Activated T-helper 1 cell treated with Interleukin-2 at 50 U/mL for 16 hours (primary cell): ENCODE data around the gene MYH2.
"Not testable (repeated sequence)": the region's sequence is repeated elsewhere in the genome, so short reads cannot be mapped to it uniquely, and the experiment has no call there.

ENCODE experiments used
- DNase-seq: peaks from one replicate; pipeline ENCODE4 v3.0.0-alpha.2; 2020; ENCODE audit warnings: low read depth

The MYH2 gene

DNA sequence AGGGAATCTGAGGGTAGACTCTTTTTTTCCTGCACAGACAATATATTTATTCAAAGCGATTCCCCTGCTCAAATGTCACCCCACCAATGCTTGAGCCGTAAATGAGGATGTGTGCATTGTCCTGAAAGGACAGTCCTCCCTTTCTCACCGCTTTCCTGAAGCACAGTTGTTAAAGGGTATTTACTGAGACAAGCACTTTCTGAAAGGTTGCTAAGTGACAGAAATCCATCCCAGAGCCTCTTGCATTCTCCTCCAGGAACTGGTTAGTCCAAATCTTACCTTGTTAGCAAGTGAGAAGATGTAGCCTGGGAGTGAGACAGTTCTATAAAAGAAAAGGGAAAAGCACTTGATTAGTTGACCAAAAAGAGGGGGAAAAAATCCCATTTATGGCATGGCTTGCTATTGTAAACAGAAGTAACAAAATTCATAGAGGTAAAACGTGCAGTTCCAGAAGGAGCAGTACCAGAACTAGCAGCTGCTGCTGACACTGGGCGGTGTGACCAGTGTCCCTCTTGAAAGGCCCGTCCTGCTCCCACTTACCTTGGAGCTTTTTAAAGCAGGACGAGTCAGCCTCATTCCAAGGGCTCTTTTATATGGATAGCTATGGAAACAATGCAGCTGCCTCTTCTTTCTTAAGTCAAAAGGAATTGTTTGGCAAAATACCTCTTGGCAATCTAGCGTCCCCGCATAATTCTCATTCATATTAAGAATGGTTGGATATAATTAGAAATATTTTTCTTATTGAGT lies at the start of gene MYH2:
MYH2 (minus strand) TSS at position 563 of the 747 bp plus-strand sequence. CDS start 1,738 bp downstream, outside the sequence.
- no peak for DNase-seq

GRCh38 chr17:10598621-10599020 lies 49.2 kb upstream of the MYH2 start:
- DNase-seq = no peak

GRCh38 chr17:10589553-10590145 lies 40.2 kb upstream of the MYH2 start:
- DNase-seq = no peak

DNA sequence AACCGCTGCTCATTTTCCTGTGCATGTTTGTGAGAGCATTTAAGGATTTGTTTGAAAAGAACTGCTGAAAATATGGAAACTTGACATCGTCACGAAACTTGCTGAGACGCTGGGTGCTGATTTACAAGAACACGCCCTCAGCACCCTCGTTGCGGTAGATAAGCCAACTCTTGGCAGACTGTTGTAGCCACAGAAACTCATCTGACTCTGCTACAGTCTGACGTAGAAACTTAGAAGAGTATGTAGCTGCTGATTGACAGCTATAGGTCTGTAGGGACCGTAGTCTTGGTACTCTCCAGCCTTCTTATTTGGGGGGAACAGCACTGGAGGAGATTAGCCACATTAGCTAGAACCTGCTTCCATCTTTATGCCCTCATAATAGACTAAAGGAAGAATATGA lies 36.1 kb upstream of the MYH2 start:
- no peak for DNase-seq

DNA sequence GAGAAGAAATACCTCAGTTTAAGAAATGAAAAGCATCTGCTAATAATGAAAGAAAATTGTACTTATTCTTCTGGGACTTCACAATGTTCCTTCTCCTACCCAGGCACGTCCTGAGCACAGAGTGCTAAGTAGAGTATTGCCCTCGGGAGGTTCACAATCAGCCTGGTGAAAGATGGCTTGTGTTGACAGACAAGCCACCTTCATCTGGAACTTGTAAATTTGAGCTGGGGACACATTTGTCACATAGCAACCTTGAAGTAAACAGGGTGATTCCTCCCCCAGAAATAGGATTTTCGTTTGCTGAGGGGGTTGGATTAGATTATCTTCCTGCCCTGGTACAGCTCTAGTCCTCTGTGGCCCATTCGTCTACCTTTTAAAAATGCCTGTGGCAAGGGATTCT lies 34.4 kb upstream of the MYH2 start:
- no peak for DNase-seq

DNA sequence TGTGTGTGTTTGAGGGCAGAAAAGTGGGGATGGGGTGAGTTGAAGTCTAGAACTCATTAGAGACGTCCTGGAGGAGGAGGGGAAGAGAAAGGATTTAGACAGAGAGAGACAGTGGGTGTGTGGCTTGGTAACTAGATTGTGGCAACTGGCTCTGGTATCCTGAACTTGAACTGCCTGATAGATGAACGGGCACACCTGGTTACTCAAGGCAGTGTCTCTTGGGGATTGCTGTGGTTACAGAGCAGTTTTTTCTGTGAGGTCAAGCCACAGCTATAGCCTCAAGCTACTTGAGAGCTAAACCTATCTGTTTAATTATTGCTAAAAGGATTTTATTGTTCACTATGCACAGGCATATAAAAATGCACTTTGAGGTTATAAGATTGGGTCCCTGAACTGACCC lies 29.8 kb upstream of the MYH2 start:
- no peak for DNase-seq

DNA sequence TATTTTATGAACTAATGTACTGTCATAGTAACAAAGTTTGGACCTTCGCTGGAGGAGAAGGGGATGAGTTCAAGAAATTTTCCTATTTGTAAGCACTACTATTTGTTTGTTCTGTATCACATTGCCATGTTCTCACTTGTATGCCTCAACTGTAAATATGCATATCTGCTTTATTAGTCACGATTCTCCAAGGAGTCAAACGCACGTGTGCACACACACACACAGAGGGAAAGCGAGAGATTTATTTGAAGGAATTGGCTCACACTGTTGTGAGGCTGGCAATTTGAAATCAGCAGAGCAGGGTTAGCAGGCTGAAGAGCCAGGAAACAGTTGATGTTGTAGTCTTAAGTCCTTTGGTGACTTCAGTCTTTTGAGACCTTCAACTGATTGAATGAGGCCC lies 24.9 kb upstream of the MYH2 start:
- DNase-seq = no peak

DNA sequence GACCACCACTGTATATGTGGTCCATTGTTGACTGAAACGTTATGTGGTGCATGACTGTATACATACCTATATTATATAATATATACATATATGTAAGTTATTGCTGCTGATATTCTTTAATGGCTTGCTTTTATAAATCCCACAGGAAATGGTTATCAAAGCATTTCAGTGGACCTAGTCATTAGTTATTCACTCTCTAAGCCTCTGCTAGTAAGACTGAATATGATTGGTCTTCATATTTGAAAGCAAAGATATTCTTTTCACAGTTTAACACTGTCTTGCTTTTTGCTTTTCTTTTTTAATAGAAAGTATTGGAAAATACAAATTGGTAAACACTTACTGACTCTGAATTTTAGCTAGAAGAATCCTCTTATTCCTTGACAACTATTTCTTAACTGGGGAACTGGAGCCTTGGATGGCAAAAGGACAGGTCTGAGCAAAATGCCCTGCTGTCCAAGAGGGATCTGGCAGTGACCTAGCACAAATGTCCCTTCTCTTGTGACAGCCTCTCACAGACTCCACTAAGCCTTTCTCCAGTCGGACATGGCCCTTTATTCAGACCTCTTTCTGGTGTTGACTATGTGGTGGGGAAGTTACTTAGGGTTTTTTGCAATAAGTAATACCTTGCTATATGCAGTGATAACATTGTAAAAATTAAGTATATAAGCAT lies 14.7 kb upstream of the MYH2 start:
- DNase-seq = no peak

GRCh38 chr17:10558049-10558448 lies 8.6 kb upstream of the MYH2 start:
- DNase-seq = no peak

GRCh38 chr17:10557422-10557821 lies 8.0 kb upstream of the MYH2 start:
- DNase-seq = no peak

GRCh38 chr17:10556301-10557005 lies 7.0 kb upstream of the MYH2 start:
- DNase-seq = no peak

DNA sequence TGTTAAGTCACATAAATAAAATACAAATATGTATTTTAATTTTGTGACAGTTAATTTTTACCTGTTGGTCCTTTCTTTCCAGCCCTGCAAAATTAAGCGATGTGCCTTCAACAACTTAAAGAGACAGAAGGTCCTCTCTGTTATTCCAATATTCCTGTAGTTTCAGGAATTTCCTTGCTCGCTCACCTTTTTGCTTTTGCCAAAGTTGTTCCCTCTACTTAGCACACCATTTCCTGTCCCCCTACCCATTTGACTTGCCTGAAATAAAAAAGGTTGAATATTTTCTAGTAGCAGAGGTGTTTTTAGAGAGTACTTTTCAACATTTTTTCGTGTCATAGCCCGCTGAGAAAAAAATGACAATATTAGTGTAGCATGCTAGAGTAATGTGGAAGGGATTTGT lies 556 bp upstream of the MYH2 start:
- DNase-seq = no peak

DNA sequence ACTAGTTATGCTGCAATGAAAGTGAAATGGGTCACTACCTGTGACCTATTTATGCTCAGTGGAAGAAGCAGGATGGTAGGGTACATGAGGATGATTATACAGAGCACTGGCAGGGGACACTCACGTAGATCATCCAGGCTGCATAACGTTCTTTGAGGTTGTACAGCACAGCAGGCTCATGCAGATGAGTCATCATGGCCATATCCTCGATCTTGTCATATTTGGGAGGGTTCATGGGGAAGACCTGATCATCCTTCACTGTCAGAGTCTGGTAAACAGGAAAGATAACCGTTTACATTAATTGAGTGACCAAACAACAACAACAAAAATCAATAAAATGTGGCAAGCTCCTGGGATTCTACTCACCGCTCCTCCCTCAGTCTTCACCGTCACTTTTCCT lies 2.1 kb downstream of the MYH2 start:
- DNase-seq = no peak

DNA sequence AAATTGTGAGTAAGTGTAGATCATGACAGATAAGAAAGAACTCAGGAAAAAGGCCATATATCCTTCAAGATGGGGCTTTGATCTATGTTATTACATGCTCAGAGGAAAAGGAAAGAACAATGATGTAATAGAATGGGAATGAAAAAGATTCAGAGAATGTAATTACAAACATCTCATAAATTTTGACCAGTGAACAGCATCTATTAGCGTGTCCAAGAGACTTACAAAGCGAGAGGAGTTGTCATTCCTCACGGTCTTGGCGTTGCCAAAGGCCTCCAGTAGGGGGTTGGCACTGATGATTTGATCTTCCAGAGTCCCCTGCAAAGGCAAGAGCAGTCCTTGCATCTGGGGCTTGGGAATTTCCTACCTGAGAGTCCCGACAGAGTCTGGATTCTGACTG lies 6.0 kb downstream of the MYH2 start:
- DNase-seq = not testable (repeated sequence)

DNA sequence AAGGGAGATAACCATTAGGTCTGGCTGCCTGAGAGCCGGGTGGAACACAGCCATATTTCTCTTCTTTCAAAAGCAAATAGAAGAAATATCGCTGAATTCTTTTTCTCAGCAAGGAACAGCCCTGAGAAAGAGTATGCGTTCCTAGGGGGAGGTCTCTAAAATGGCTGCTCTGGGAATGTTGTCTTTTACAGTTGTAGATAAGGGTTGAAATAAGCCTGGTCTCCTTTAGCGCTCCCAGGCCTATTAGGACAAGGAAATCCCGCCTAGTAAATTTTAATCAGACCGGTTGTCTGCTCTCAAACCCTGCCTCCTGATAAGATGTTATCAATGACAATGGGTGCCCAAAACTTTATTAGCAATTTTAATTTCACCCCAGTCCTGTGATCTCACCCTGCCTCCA lies 8.3 kb downstream of the MYH2 start:
- DNase-seq = not testable (repeated sequence)

DNA sequence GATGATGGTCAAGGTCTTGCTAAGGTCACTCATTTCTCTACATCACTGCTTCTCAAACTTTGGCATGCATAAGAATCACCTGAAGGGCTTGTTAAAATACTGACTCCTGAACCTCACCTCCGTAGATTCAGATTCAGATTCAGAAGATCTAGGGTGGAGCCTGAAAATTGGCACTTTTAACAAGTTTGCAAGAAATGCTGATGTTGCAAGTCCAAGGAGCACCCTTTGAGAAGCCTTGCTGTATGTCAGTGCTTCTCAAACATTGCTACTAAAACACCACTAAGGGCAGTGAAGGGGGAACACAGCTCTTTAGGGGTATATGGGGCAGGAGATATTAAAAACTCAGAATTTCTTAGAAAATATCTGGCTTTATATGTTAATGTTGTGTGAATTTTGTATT lies 17.4 kb downstream of the MYH2 start:
- DNase-seq = no peak

DNA sequence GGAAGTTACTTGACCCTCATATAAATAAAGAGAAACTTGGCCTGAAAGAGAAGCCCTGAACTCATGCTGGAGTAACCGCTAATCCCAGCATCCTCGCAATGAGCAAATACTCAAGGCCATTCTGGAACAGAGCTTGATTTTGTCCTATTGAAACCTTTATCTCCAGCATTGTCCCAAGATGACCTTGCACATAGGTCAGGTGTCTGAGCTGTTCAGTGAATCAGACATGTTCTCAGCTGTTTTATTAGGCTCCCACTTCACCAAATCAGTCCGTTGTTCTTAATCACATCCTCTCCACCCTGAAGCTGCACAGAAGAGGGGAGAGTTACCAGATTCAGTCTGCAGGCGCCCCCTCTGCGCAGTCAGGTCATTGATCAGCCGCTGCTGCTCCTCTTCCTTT lies 22.0 kb downstream of the MYH2 start:
- no peak for DNase-seq

DNA sequence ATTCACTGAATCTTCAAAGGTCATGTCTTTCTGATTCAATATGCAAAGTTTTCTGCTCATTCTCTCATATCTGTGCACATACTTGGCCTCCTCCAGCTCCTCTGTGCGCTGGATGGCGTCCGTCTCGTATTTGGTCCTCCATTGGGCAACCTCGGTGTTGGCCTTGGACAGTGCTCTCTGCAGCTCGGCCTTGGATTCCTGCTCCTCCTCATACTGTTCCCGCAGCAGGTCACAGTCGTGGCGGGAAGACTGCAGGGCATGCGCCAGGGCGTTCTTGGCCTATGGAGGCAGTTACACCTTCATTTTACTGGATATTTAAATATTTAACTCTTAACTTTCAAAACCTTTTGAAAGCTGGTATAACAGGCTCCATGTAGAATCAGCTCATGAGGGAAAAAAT lies 22.9 kb downstream of the MYH2 start:
- DNase-seq = no peak

DNA sequence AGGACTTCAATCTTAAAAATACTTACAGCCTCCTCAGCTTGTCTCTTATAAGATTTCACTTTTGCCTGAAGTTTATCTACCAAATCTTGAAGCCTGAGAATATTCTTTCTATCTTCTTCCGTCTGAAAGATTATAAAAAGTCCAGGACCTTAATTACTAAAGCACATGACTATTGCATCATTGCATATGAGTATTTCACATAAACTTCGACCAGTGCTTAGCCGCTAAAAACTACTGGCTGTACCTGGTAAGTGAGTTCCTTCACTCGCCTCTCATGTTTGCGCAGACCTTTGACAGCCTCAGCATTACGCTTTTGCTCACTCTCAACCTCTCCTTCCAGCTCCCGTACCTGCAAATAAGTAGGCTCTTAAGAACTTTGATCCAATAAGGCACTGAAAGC lies 26.4 kb downstream of the MYH2 start:
- DNase-seq = no peak

DNA sequence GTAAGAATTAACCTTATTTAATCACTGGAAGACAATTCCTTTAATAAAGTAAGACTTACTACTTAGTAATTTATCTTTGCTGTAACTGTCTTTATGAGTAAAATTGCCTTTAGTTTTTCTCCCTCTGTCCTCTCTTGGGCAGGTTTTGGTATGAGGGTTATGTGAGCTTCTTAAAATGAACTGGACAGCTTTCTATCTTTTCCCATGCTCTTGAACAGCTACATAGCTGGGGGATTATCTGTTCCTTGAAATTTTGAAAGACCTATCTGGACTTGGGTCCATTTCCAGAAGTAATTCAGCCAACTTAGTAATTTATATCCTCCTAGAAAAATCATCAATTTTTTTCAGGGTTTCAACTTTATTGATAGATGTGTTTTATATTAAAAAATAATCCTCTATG lies 27.5 kb downstream of the MYH2 start:
- no peak for DNase-seq

GRCh38 chr17:10518271-10519037 lies 31.0 kb downstream of the MYH2 start, which contains the start of gene MYH1:
MYH1 (minus strand) TSS chr17:10518542; CDS start chr17:10516642, 1,900 bp downstream.
- DNase-seq = no peak

DNA sequence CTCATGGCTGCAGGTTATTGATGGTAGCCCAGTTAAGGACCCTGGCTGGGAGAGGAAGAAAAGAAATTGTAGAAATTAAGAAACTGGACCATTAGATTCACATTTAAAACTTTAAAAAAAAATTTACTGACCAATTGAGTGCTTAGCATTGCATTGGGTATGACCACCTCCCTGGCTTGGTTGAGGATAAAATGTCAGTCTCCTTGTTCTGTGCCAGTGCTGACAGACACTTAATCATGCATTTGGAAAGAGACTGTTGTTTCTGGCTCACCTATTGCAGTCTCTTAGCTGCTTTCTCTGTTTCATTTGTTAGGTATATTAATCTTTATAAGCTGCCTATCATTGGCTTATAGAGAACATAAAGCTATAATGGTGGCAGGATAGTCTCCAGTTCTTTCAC lies 32.8 kb downstream of the MYH2 start:
- no peak for DNase-seq
